GM10248 (cell line): Measurements from ENCODE around the gene CUBN.

Experiments used
- CTCF ChIA-PET: fragments of 300-600 bp; sonication (Branson Sonifier 250); formaldehyde crosslinking; extraction: SDS; loops from one replicate; lab custom pipeline; 2021; ENCODE audit warnings: antibody characterized with exemption; lab: Yijun Ruan, JAX
- POLR2A ChIA-PET: fragments of 350-650 bp; sonication (Branson Sonifier 250); formaldehyde crosslinking; extraction: SDS; loops from one replicate; lab custom pipeline; 2020; ENCODE audit warnings: antibody characterized with exemption; lab: Yijun Ruan, JAX
- DNase-seq: peaks from one replicate; pipeline ENCODE4 v3.0.0; 2012; ENCODE audit errors: extremely low spot score
- TF ChIP-seq, protein P1 (sequence below): IDR thresholded peaks from 2 replicates; pipeline ENCODE4 v1.5.1; 2012; ENCODE audit warnings: mild to moderate bottlenecking, low read depth; ENCODE audit errors: extremely low read depth, missing control alignments, control extremely low read depth

The CUBN gene

DNA sequence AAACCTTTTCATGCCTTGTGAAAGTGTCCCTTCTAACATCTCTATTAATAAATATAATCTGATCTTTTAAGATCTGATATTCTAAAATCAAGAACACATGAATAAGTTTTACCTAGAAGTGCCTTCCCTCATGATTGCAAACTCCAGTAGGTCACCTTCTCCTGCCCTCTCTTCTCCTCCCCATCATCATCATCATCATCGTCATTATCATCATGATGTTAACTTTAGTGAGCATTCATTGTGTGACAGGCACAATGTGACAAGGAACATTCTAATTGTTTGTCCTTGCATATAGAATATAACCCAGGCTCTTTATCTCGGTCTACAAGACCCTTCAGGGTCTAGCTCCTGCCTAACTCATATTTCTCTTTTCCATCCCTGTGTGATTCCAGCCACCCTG lies 51.7 kb downstream of the CUBN start:
- POLR2A ChIA-PET: no interaction called here
- CTCF ChIA-PET: no interaction called here
- TF ChIP-seq, protein P1, sequence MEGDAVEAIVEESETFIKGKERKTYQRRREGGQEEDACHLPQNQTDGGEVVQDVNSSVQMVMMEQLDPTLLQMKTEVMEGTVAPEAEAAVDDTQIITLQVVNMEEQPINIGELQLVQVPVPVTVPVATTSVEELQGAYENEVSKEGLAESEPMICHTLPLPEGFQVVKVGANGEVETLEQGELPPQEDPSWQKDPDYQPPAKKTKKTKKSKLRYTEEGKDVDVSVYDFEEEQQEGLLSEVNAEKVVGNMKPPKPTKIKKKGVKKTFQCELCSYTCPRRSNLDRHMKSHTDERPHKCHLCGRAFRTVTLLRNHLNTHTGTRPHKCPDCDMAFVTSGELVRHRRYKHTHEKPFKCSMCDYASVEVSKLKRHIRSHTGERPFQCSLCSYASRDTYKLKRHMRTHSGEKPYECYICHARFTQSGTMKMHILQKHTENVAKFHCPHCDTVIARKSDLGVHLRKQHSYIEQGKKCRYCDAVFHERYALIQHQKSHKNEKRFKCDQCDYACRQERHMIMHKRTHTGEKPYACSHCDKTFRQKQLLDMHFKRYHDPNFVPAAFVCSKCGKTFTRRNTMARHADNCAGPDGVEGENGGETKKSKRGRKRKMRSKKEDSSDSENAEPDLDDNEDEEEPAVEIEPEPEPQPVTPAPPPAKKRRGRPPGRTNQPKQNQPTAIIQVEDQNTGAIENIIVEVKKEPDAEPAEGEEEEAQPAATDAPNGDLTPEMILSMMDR: no peak
- no peak for DNase-seq

DNA sequence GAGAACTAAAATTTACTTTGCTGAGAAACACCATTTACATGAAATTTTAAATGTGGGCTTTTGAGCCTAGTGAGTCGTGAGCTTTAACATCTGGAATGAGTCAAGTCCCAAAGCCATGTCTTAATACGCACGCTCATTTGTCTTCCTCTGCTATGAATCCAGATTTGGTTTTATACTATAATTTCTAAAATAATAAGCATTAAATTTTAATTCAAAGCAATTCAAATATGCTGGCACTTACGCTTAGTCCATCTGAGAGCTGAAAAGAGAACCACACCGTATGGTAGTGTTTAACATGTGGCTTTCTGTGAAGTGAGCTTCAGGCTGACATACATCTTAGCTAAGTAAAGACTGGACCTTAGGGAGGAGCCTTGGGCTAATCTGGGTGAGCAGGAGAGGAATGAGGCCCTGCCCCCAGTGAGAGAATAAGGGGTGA lies 52.2 kb downstream of the CUBN start:
- POLR2A ChIA-PET: no interaction called here
- TF ChIP-seq, protein P1: no peak
- no peak for DNase-seq
- CTCF ChIA-PET: no interaction called here

DNA sequence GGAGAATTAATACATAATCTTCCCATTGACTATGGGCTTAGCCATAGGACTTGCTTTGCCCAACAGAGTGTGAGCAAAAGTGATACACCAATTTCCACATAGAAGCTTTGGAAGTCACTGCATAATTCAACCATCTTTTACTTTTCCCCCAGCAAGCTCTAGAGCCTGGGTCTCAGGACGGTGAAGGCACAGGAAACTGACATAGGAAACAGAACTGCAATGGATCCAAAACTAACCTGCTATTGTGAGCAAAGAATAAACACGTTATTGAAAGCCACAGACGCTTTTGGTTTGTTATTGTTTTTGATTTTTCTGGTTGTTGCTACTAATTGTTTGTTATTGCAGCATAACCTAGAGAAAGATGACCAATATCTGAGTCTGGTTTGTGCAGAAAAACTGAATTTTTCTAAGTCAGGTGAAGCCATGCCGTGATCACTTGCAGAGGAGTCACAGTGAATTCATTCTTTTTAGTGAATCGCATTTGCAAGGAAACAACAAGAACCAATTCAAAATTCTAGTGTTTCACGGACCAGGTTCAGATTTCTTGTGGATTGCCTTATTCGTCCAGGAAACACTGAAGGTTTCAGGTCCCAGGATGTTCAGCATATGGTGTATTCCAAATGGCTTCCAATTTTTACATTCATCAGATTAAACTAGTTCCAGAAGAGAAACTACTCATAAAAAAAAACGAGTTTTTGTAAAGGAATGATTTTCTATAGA lies 52.8 kb downstream of the CUBN start:
- ChIA-PET POLR2A (no interaction called here), CTCF (no interaction called here)
- no peak for DNase-seq
- TF ChIP-seq, protein P1: no peak

DNA sequence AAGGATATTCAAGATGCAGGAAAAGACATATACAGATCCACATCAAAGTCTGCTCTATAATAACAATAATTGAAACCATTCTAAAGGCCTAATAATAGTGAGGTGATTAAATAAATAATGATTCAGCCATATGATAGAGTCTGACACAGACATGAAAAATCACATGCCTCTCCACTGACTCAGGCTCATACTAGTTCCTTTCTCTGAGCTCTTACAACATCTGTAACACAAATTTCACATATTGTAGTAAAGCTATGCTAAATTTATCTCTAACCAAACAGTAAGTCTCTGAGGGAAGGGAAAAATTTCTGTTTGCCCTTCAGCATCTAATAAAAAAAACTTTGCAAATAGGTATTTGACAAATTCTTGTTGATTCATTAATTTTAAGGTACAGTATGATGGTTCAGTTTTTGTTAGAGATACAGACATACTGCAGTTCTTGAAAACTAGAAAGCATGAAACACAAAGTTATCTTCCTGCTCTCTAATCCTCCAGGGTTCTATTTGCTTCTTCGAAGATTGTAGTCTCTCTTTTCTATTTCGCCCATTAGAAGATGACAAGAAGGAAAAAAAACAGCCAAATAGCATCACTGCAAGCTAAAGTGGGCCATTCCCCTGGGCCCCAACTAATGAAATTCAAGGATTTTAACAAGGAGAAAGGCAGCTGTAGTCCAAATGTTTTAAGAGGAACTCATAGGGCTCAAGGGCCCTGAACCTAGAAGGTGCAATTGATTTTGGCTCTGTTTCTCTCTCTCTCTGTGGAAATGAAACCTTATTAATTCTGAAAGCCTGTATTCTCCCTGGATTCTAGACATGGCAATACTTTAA lies 53.9 kb downstream of the CUBN start:
- DNase-seq: no peak
- POLR2A ChIA-PET: no interaction called here
- TF ChIP-seq, protein P1: no peak
- CTCF ChIA-PET: no interaction called here

DNA sequence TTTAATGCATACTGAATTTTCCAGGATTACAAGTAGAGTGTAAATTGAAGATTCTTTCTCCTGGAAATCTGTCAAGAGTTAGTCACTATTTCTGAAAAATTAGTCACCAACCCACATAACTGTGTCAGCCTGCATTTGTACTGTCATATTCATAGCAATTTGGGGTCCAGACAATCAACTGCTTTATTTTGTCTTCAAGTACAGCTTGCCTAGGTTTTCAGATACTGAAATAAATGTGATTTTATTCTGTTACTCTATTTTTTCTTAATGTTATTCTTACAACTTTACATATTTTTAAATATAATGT lies 55.1 kb downstream of the CUBN start:
- no peak for DNase-seq
- TF ChIP-seq, protein P1: no peak
- CTCF ChIA-PET: no interaction called here
- POLR2A ChIA-PET: no interaction called here

DNA sequence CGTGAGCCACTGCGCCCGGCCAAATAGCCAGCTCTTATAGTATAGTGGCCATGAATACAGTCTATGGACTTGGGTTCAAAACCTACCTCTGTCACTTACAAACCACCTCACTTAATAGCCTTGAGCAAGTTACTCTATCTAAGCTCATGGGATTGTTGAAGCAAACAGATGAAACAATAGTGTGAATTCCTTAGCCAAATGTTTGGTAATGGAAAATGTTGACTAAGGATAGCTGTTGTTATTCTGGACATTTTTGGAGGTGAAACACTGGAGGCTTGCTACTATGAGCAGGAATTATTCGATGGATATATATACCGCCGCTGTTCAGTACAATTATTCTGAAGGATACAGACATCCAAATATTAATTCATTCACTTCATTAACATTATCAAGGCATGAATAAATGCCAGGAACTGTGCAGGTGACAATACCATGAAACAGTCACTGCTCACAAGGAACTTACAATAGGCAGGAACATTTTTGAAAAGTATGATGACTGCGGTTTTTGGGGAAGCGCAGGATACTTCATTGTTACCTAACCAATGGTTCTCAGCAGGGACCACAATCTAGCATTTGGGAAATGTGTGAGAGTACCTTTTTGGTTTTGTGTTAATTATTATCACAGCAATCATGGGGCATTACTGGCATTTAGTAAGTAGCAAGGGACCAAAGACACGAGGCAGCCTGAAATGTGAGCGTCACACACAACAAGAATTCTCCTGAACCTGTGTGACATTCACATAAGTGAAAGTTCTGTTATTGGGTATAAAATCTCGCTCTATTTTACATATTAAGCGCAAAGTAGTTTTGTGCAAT lies 55.7 kb downstream of the CUBN start:
- TF ChIP-seq, protein P1: no peak
- ChIA-PET CTCF (interaction anchor here (1.3 kb wide), 1 partner anchor 11 kb away, joined by 3 read pairs; no protein-coding TSS in a partner anchor), POLR2A (no interaction called here)
- DNase-seq: no peak
